HepG2 (cell line): ENCODE results near the gene F12.

ENCODE experiments used
- CTCF ChIP-seq: sonication (generic); formaldehyde crosslinking; IDR thresholded peaks from 2 replicates; pipeline ENCODE4 v1.5.0; 2020; ENCODE audit warnings: mild to moderate bottlenecking, missing genetic modification reagents, moderate library complexity
- KAT2B ChIP-seq: fragments of 150-350 bp; IDR thresholded peaks from 2 replicates; pipeline ENCODE4 v1.6.1; 2014; ENCODE audit warnings: low read depth, low read length, borderline replicate concordance
- MEIS1 ChIP-seq: sonication (generic); formaldehyde crosslinking; IDR thresholded peaks from 2 replicates; pipeline ENCODE4 v1.9.0; 2021; ENCODE audit warnings: mild to moderate bottlenecking, missing genetic modification reagents, moderate library complexity, borderline replicate concordance
- NCOA1 ChIP-seq: sonication (generic); formaldehyde crosslinking; IDR thresholded peaks from 2 replicates; pipeline ENCODE4 v1.9.0; 2021; ENCODE audit warnings: missing genetic modification reagents
- TF ChIP-seq, protein P1 (sequence below): sonication (generic); formaldehyde crosslinking; IDR thresholded peaks from 2 replicates; pipeline ENCODE4 v1.8.1; 2023; ENCODE audit warnings: missing genetic modification reagents, inconsistent platforms, borderline replicate concordance

DNA sequence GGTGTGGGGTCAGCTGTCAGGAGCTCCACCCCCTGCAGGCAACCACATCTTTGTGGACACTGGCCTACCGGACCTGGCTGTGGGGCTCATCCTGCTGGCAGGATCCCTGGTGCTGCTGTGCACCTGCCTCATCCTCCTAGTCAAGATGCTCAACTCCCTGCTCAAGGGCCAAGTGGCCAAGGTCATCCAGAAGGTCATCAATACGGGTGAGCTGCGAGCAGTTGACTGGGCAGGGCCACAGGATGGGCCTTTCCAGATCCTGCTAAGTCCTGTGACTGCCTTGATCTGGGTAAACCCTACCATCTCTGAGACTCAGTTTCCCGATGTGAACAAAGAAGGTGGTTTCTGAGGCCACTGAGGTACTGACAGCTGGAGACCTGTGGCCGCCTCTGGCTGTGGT is 15.4 kb downstream of the F12 start:
- TF ChIP-seq KAT2B (no peak), MEIS1 (CRISPR knock-in tag) (no peak), NCOA1 (CRISPR knock-in tag) (no peak), CTCF (CRISPR knock-in tag) (no peak)
- TF ChIP-seq, protein P1, sequence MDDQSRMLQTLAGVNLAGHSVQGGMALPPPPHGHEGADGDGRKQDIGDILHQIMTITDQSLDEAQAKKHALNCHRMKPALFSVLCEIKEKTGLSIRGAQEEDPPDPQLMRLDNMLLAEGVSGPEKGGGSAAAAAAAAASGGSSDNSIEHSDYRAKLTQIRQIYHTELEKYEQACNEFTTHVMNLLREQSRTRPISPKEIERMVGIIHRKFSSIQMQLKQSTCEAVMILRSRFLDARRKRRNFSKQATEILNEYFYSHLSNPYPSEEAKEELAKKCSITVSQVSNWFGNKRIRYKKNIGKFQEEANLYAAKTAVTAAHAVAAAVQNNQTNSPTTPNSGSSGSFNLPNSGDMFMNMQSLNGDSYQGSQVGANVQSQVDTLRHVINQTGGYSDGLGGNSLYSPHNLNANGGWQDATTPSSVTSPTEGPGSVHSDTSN, result no peak
